OCI-LY3 (cell line): ENCODE results near the gene SETBP1.
A peak's percentile ranks its signal among the peaks of the same experiment; 100 is the strongest.

ENCODE experiments used
- H2AFZ ChIP-seq: fragments of 200-600, 300-600 bp; shearing (Covaris generic); 2 replicates; pipeline ENCODE4 v1.6.0; 2014; ENCODE audit warnings: antibody characterized with exemption, low read depth, low read length
- H3K27ac ChIP-seq: fragments of 200-600, 300-600 bp; sonication (generic); 2 replicates; pipeline ENCODE4 v1.5.1; 2014; ENCODE audit warnings: mild to moderate bottlenecking, low read length, moderate library complexity, mixed read lengths
- H3K27me3 ChIP-seq: fragments of 200-600, 300-600 bp; sonication (generic); 2 replicates; pipeline ENCODE4 v1.6.1; 2014; ENCODE audit warnings: low read depth, low read length, mixed read lengths
- H3K36me3 ChIP-seq: fragments of 200-600, 300-600 bp; sonication (generic); replicated peaks from 2 replicates; pipeline ENCODE3; 2014; ENCODE audit warnings: low read depth, low read length, mixed read lengths
- H3K4me1 ChIP-seq: fragments of 300-600, 200-600 bp; sonication (generic); 2 replicates; pipeline ENCODE4 v1.6.1; 2014; ENCODE audit warnings: low read length, mixed read lengths
- H3K4me2 ChIP-seq: fragments of 200-600, 300-600 bp; sonication (generic); 2 replicates; pipeline ENCODE4 v1.6.1; 2014; ENCODE audit warnings: low read length, mixed read lengths
- H3K4me3 ChIP-seq: fragments of 300-600, 200-600 bp; sonication (generic); 2 replicates; pipeline ENCODE4 v1.5.1; 2014; ENCODE audit warnings: antibody characterized with exemption, mild to moderate bottlenecking, low read length, moderate library complexity
- H3K79me2 ChIP-seq: fragments of 300-600, 200-600 bp; shearing (Covaris generic); 2 replicates; pipeline ENCODE4 v1.6.1; 2014; ENCODE audit warnings: mild to moderate bottlenecking, low read length, mixed read lengths
- H3K9ac ChIP-seq: fragments of 300-600, 200-600 bp; shearing (Covaris generic); 2 replicates; pipeline ENCODE4 v1.6.0; 2014; ENCODE audit warnings: mild to moderate bottlenecking, low read length, moderate library complexity
- H3K9me3 ChIP-seq: fragments of 200-600, 300-600 bp; shearing (Covaris generic); 2 replicates; pipeline ENCODE4 v1.6.1; 2014; ENCODE audit warnings: low read length, mixed read lengths; ENCODE audit not compliant: insufficient read depth
- H4K20me1 ChIP-seq: fragments of 200-600, 300-600 bp; sonication (generic); 2 replicates; pipeline ENCODE4 v1.6.1; 2016; ENCODE audit warnings: low read length, mixed read lengths; ENCODE audit not compliant: insufficient read depth
- CTCF ChIP-seq: fragments of 200-600, 300-600 bp; sonication (generic); IDR thresholded peaks from 2 replicates; pipeline ENCODE4 v1.5.1; 2014; ENCODE audit warnings: antibody characterized with exemption, low read length, low read depth
- EZH2phosphoT487 ChIP-seq: fragments of 200-600 bp; shearing (Covaris generic); IDR thresholded peaks from 2 replicates; pipeline ENCODE4 v1.6.1; 2018; ENCODE audit warnings: antibody characterized with exemption, mixed run types, low read depth

SETBP1 gene

GRCh38 chr18:44744161-44745121, 63.8 kb downstream of the SETBP1 start:
- H3K4me1 ChIP-seq: peaks cover 32% of the 10 kb centered on the region
- TF ChIP-seq CTCF (no peak), EZH2phosphoT487 (no peak)
- no peaks in the 10 kb centered on the region for H3K9me3 ChIP-seq
- H3K27me3 ChIP-seq: no peaks in the 10 kb centered on the region
- no peaks in the 10 kb centered on the region for H3K36me3 ChIP-seq
- no peaks in the 10 kb centered on the region for H4K20me1 ChIP-seq
- no peak overlapping the region for H3K9ac ChIP-seq
- no peak overlapping the region for H3K4me2 ChIP-seq
- no peak overlapping the region for H3K27ac ChIP-seq
- H3K4me3 ChIP-seq: no peak overlapping the region
- no peak overlapping the region for H2AFZ ChIP-seq
- peaks cover 3% of the 10 kb centered on the region; the same call in 1 of the 2 replicates for H3K79me2 ChIP-seq

DNA sequence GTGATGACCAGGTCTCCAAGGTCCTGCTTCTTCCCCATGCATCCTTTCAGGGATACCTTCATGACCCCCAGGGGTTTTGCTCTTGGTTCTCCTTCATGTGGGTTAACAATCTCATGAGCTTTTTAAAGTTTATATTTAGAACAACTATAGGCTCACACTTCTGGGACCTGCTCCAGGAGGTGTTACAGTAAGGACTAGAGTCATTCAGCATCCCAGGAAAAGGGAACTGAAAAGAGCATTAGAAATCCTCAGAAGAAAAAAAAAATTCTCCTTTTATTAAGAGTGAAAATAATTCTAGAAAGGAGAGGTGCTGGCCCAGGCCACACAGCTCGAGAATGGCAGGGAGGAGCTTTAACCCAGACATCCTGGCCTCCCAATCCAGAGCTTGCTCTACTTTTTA, 66.5 kb downstream of the SETBP1 start:
- Histone ChIP-seq H2AFZ (no peak overlapping the region), H3K79me2 (peaks cover 3% of the 10 kb centered on the region; the same call in 1 of the 2 replicates), H3K4me1 (peaks cover 55% of the 10 kb centered on the region), H3K9ac (no peak overlapping the region), H4K20me1 (no peaks in the 10 kb centered on the region), H3K36me3 (peaks cover 6% of the 10 kb centered on the region), H3K27ac (no peak overlapping the region), H3K9me3 (no peaks in the 10 kb centered on the region), H3K4me2 (peak overlapping the region; percentile 25), H3K27me3 (no peaks in the 10 kb centered on the region), H3K4me3 (no peak overlapping the region)
- TF ChIP-seq CTCF: no peak
- TF ChIP-seq EZH2phosphoT487: no peak

DNA sequence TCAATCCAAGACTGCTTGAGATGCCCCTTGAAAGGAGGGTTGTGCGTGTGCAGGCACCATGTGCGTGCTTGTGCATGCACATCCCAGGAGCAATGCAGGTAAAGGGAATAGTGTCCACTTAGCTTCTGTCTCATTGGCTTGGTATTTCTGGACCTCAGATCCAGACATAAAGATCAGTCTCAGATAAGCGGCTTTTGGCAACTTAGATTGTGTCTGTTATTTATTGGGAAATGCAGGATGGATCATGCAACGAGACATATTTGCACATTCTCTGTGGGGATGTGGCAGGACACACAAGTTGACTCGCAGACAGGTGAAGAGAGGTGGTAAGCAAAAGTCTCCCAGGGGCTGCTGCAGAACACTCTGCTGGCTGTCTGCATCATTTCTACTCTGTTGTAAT, 67.9 kb downstream of the SETBP1 start:
- Histone ChIP-seq H4K20me1 (no peaks in the 10 kb centered on the region), H3K9me3 (no peaks in the 10 kb centered on the region), H3K4me1 (peaks cover 45% of the 10 kb centered on the region), H3K27ac (no peak overlapping the region), H3K4me2 (no peak overlapping the region), H3K4me3 (no peak overlapping the region), H3K27me3 (no peaks in the 10 kb centered on the region), H3K79me2 (peaks cover 9% of the 10 kb centered on the region; the same call in 1 of the 2 replicates), H3K36me3 (peaks cover 16% of the 10 kb centered on the region), H2AFZ (no peak overlapping the region), H3K9ac (no peak overlapping the region)
- no peak for TF ChIP-seq EZH2phosphoT487
- TF ChIP-seq CTCF: no peak

DNA sequence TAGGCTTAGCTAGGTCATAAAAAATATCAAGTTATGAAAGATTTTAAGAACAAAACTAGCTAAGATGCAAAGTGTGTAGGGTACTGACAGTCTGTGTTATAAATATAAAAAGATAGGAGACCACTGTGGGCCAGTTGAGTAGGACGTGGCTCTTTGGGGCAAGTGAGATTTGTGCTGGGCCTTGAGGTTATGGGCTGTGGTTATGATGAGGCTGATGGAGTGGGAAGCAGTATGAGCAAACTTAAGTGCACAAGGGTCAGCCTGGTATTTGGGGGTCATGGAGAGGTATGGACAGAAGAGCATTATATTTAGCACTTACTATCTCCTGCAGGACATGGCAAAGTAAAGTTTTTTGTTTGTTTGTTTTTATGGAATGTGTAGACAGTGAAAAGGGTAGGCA, 70.1 kb downstream of the SETBP1 start:
- H2AFZ ChIP-seq: no peak overlapping the region
- H3K79me2 ChIP-seq: peaks cover 9% of the 10 kb centered on the region; the same call in 1 of the 2 replicates
- H3K9me3 ChIP-seq: no peaks in the 10 kb centered on the region
- H4K20me1 ChIP-seq: no peaks in the 10 kb centered on the region
- peaks cover 16% of the 10 kb centered on the region for H3K36me3 ChIP-seq
- H3K27ac ChIP-seq: no peak overlapping the region
- H3K4me2 ChIP-seq: 0 out of 2 replicates have a peak overlapping the region, but pooled peaks have one; percentile 45
- H3K27me3 ChIP-seq: no peaks in the 10 kb centered on the region
- H3K4me3 ChIP-seq: no peak overlapping the region
- peaks cover 45% of the 10 kb centered on the region for H3K4me1 ChIP-seq
- TF ChIP-seq CTCF (no peak), EZH2phosphoT487 (no peak)
- H3K9ac ChIP-seq: no peak overlapping the region
